ENCODE results near the gene KLHL29. TPM values are rescaled to one million over a fixed set of nuclear protein-coding genes. Genes with fewer than 3 reads are reported as not detected.

Gene KLHL29
- total RNA-seq, 3 donors from 2014 or later (not counting 1 experiment from before 2014, with no cell fraction given), result 0.24 to 0.43 (median 0.33) TPM

GRCh38 chr2:23595021-23595420, 210.0 kb downstream of the KLHL29 start:
- Histone ChIP-seq H3K36me3 (ENCODE audit: control insufficient read depth, insufficient read depth, low read length) (no peaks in the 10 kb centered on the region), H3K4me1 (ENCODE audit: control insufficient read depth, insufficient read depth, low read length) (no peaks in the 10 kb centered on the region), H3K27ac (ENCODE audit: low read length) (no peak overlapping the region), H3K27me3 (ENCODE audit: control insufficient read depth, insufficient read depth, low read length) (no peaks in the 10 kb centered on the region), H3K4me3 (ENCODE audit: low read length) (no peak overlapping the region), H3K9me3 (ENCODE audit: control insufficient read depth, insufficient read depth, low read length) (no peaks in the 10 kb centered on the region)
- H3K9me3 Mint-ChIP-seq, result no peaks in the 10 kb centered on the region
- no peak for ATAC-seq
- TF ChIP-seq CTCF (IDR thresholded peaks at IDR 0.05), result no peak
- no peaks in the 10 kb centered on the region for H3K36me3 Mint-ChIP-seq
- intact Hi-C loops (cut with micrococcal nuclease), result no loop called here
- H3K4me3 Mint-ChIP-seq, result no peak overlapping the region
- H3K27ac Mint-ChIP-seq, result no peak overlapping the region
- H3K4me1 Mint-ChIP-seq, result no peaks in the 10 kb centered on the region
- WGBS (ENCODE audit: insufficient coverage), result 81% methylated on average over 7 of the region's 7 CpGs
- no peak for DNase-seq
- peaks cover 0 to 10% of the 10 kb centered on the region in 2 donors for H3K27me3 Mint-ChIP-seq (ENCODE audit: low read depth in 2 of 2)

GRCh38 chr2:23595601-23596251, 210.7 kb downstream of the KLHL29 start:
- no peaks in the 10 kb centered on the region for H3K4me1 Mint-ChIP-seq
- no peak overlapping the region for H3K27ac Mint-ChIP-seq
- H3K9me3 Mint-ChIP-seq, result no peaks in the 10 kb centered on the region
- no peak for ATAC-seq
- no peak for TF ChIP-seq CTCF (IDR thresholded peaks at IDR 0.05)
- H3K36me3 Mint-ChIP-seq, result no peaks in the 10 kb centered on the region
- intact Hi-C loops (cut with micrococcal nuclease), result no loop called here
- Histone ChIP-seq H3K4me3 (ENCODE audit: low read length) (no peak overlapping the region), H3K36me3 (ENCODE audit: control insufficient read depth, insufficient read depth, low read length) (no peaks in the 10 kb centered on the region), H3K4me1 (ENCODE audit: control insufficient read depth, insufficient read depth, low read length) (no peaks in the 10 kb centered on the region), H3K27me3 (ENCODE audit: control insufficient read depth, insufficient read depth, low read length) (no peaks in the 10 kb centered on the region), H3K27ac (ENCODE audit: low read length) (no peak overlapping the region), H3K9me3 (ENCODE audit: control insufficient read depth, insufficient read depth, low read length) (no peaks in the 10 kb centered on the region)
- 62% methylated on average over 13 of the region's 13 CpGs for WGBS (ENCODE audit: insufficient coverage)
- H3K4me3 Mint-ChIP-seq, result no peak overlapping the region
- DNase-seq, result no peak
- peaks cover 0 to 10% of the 10 kb centered on the region in 2 donors for H3K27me3 Mint-ChIP-seq (ENCODE audit: low read depth in 2 of 2)

GRCh38 chr2:23596316-23596885, 211.4 kb downstream of the KLHL29 start:
- Mint-ChIP-seq H3K9me3 (no peaks in the 10 kb centered on the region), H3K4me1 (no peaks in the 10 kb centered on the region), H3K4me3 (no peak overlapping the region), H3K27ac (no peak overlapping the region), H3K36me3 (no peaks in the 10 kb centered on the region), H3K27me3 (ENCODE audit: low read depth in 2 of 2) (peaks cover 0 to 10% of the 10 kb centered on the region in 2 donors)
- H3K4me3 ChIP-seq (ENCODE audit: low read length), result no peak overlapping the region
- no peaks in the 10 kb centered on the region for H3K4me1 ChIP-seq (ENCODE audit: control insufficient read depth, insufficient read depth, low read length)
- intact Hi-C loops (cut with micrococcal nuclease), result no loop called here
- TF ChIP-seq CTCF (IDR thresholded peaks at IDR 0.05), result no peak
- H3K9me3 ChIP-seq (ENCODE audit: control insufficient read depth, insufficient read depth, low read length), result no peaks in the 10 kb centered on the region
- no peak for DNase-seq
- 87% methylated on average over 16 of the region's 16 CpGs for WGBS (ENCODE audit: insufficient coverage)
- no peaks in the 10 kb centered on the region for H3K27me3 ChIP-seq (ENCODE audit: control insufficient read depth, insufficient read depth, low read length)
- no peaks in the 10 kb centered on the region for H3K36me3 ChIP-seq (ENCODE audit: control insufficient read depth, insufficient read depth, low read length)
- no peak overlapping the region for H3K27ac ChIP-seq (ENCODE audit: low read length)
- ATAC-seq, result no peak

GRCh38 chr2:23597687-23598086, 212.7 kb downstream of the KLHL29 start:
- no peaks in the 10 kb centered on the region for H3K9me3 Mint-ChIP-seq
- intact Hi-C loops (cut with micrococcal nuclease), result no loop called here
- Histone ChIP-seq H3K4me3 (ENCODE audit: low read length) (no peak overlapping the region), H3K9me3 (ENCODE audit: control insufficient read depth, insufficient read depth, low read length) (no peaks in the 10 kb centered on the region), H3K27ac (ENCODE audit: low read length) (no peak overlapping the region), H3K36me3 (ENCODE audit: control insufficient read depth, insufficient read depth, low read length) (no peaks in the 10 kb centered on the region), H3K4me1 (ENCODE audit: control insufficient read depth, insufficient read depth, low read length) (no peaks in the 10 kb centered on the region), H3K27me3 (ENCODE audit: control insufficient read depth, insufficient read depth, low read length) (no peaks in the 10 kb centered on the region)
- H3K27me3 Mint-ChIP-seq (ENCODE audit: low read depth in 2 of 2), result peaks cover 0 to 5% of the 10 kb centered on the region in 2 donors
- H3K4me1 Mint-ChIP-seq, result no peaks in the 10 kb centered on the region
- no peak for DNase-seq
- H3K4me3 Mint-ChIP-seq, result no peak overlapping the region
- 89% methylated on average over 9 of the region's 9 CpGs for WGBS (ENCODE audit: insufficient coverage)
- ATAC-seq, result no peak
- TF ChIP-seq CTCF (IDR thresholded peaks at IDR 0.05), result no peak
- no peaks in the 10 kb centered on the region for H3K36me3 Mint-ChIP-seq
- H3K27ac Mint-ChIP-seq, result no peak overlapping the region
